HuH-7 (cell line): ENCODE data around the gene WWP2.

Experiments used
- DNase-seq: peaks from one replicate; pipeline ENCODE4 v3.0.0; 2011; ENCODE audit warnings: low spot score

Gene WWP2

GRCh38 chr16:69859105-69859989, 97.2 kb downstream of the WWP2 start:
- peak; percentile 63 for DNase-seq

- DNase-seq, result no peak
Observed at GRCh38 chr16:69860233-69861231, 98.4 kb downstream of the WWP2 start.

- DNase-seq, result peak; percentile 36
Observed at GRCh38 chr16:69861292-69862030, 99.3 kb downstream of the WWP2 start.

- DNase-seq, result no peak
Observed at GRCh38 chr16:69863401-69864281, 101.5 kb downstream of the WWP2 start.

- DNase-seq, result peak; percentile 37
Observed at GRCh38 chr16:69865701-69866100, 103.6 kb downstream of the WWP2 start.

- DNase-seq, result no peak
Observed at GRCh38 chr16:69867784-69868560, 105.8 kb downstream of the WWP2 start.

- DNase-seq, result no peak
Observed at GRCh38 chr16:69870761-69871160, 108.6 kb downstream of the WWP2 start.

GRCh38 chr16:69871708-69872107, 109.6 kb downstream of the WWP2 start:
- DNase-seq, result no peak

- no peak for DNase-seq
Observed at GRCh38 chr16:69872888-69873287, 110.8 kb downstream of the WWP2 start.

- no peak for DNase-seq
Observed at GRCh38 chr16:69873783-69874182, 111.7 kb downstream of the WWP2 start.

- no peak for DNase-seq
Observed at GRCh38 chr16:69874271-69874670, 112.1 kb downstream of the WWP2 start.

GRCh38 chr16:69880640-69881133, 118.6 kb downstream of the WWP2 start:
- DNase-seq, result no peak

- no peak for DNase-seq
Observed at GRCh38 chr16:69881141-69881540, 119.0 kb downstream of the WWP2 start.

- no peak for DNase-seq
Observed at GRCh38 chr16:69883744-69884143, 121.6 kb downstream of the WWP2 start.

GRCh38 chr16:69885722-69886121, 123.6 kb downstream of the WWP2 start:
- no peak for DNase-seq

- no peak for DNase-seq
Observed at GRCh38 chr16:69886726-69887125, 124.6 kb downstream of the WWP2 start.

- DNase-seq, result no peak
Observed at GRCh38 chr16:69888005-69888590, 126.0 kb downstream of the WWP2 start.

- no peak for DNase-seq
Observed at GRCh38 chr16:69889295-69889964, 127.3 kb downstream of the WWP2 start.
